Smooth muscle cell (in vitro differentiated cells): ENCODE measurements around the gene NUDT22. TPM values are rescaled to one million over a fixed set of nuclear protein-coding genes. Genes with fewer than 3 reads are reported as not detected.

ENCODE experiments used
- DNase-seq: peaks from one replicate; lab custom pipeline; 2025; ENCODE audit not compliant: unreplicated experiment; lab: John Stamatoyannopoulos, UW
- H2AFZ ChIP-seq: fragments of 200-600 bp; sonication (generic); 2 replicates; pipeline ENCODE4 v1.6.0; 2016; ENCODE audit warnings: antibody characterized with exemption, low read depth, mild to moderate bottlenecking
- H3F3A ChIP-seq: fragments of 200-600 bp; sonication (generic); 2 replicates; pipeline ENCODE4 v1.6.0; 2017; ENCODE audit warnings: antibody characterized with exemption, low read depth
- H3K27ac ChIP-seq: fragments of 200-600 bp; sonication (generic); 2 replicates; pipeline ENCODE4 v1.5.1; 2016; ENCODE audit warnings: low read depth, mild to moderate bottlenecking
- H3K27me3 ChIP-seq: fragments of 200-600 bp; sonication (generic); 2 replicates; pipeline ENCODE4 v1.6.1; 2016; ENCODE audit warnings: low read depth, mild to moderate bottlenecking
- H3K36me3 ChIP-seq: fragments of 200-600 bp; sonication (generic); 2 replicates; pipeline ENCODE4 v1.5.1; 2016; ENCODE audit warnings: low read depth
- H3K4me1 ChIP-seq: fragments of 200-600 bp; sonication (generic); 2 replicates; pipeline ENCODE4 v1.5.1; 2016; ENCODE audit warnings: low read depth
- H3K4me2 ChIP-seq: fragments of 200-600 bp; sonication (generic); 2 replicates; pipeline ENCODE4 v1.6.0; 2016; ENCODE audit warnings: mild to moderate bottlenecking
- H3K4me3 ChIP-seq: fragments of 200-600 bp; sonication (generic); 2 replicates; pipeline ENCODE4 v1.5.1; 2016; ENCODE audit warnings: mild to moderate bottlenecking
- H3K79me2 ChIP-seq: fragments of 200-600 bp; sonication (generic); 2 replicates; pipeline ENCODE4 v1.6.0; 2016; ENCODE audit warnings: low read depth, mild to moderate bottlenecking
- H3K9ac ChIP-seq: fragments of 200-600 bp; sonication (generic); 2 replicates; pipeline ENCODE4 v1.6.0; 2016; ENCODE audit warnings: low read depth
- H3K9me3 ChIP-seq: fragments of 200-600 bp; sonication (generic); replicated peaks from 2 replicates; pipeline ENCODE4 v1.5.1; 2016; ENCODE audit warnings: low read depth
- H4K20me1 ChIP-seq: fragments of 200-600 bp; sonication (generic); 2 replicates; pipeline ENCODE4 v1.6.0; 2016; ENCODE audit warnings: low read depth
- CTCF ChIP-seq: fragments of 200-600 bp; sonication (generic); IDR thresholded peaks from 2 replicates; pipeline ENCODE4 v1.5.1; 2017; ENCODE audit warnings: borderline replicate concordance, mild to moderate bottlenecking, antibody characterized with exemption; ENCODE audit not compliant: insufficient read depth, poor library complexity, severe bottlenecking
- WGBS: methylation state at CpG from one replicate; pipeline ENCODE4 v1.1.7; 2016; ENCODE audit warnings: low lambda C conversion rate; 5-methylcytosine and 5-hydroxymethylcytosine counted together
- polyA plus RNA-seq: library from polyadenylated mRNA; unstranded; fragments of >200 nt; fragmentation: Nextera tagmentation; extraction: Ambion mirVana; gene quantifications from 2 replicates; pipeline ENCODE4 v1.2.1, GENCODE V29; 2016
- total RNA-seq: library from RNA; depleted of rRNA; stranded (reverse); fragments of >200 nt; gene quantifications from 2 replicates; pipeline ENCODE4 v1.2.3, GENCODE V29; 2014

NUDT22 gene
- total and polyA plus RNA-seq, 2 experiments from 2014 or later = 51.5 to 82.1 TPM

GRCh38 chr11:64234647-64235379, 8.7 kb downstream of the NUDT22 start:
- H2AFZ ChIP-seq = no peak overlapping the region
- H3K9ac ChIP-seq = no peak overlapping the region
- H3K4me2 ChIP-seq = peak overlapping the region; percentile 93
- peak overlapping the region; percentile 72 for H3K4me3 ChIP-seq
- WGBS = 4% methylated on average over 25 of the region's 80 CpGs
- DNase-seq = no peak
- H3K27ac ChIP-seq = no peak overlapping the region
- H4K20me1 ChIP-seq = peaks cover 4% of the 10 kb centered on the region
- no peaks in the 10 kb centered on the region for H3K27me3 ChIP-seq
- H3K79me2 ChIP-seq = peaks cover 6% of the 10 kb centered on the region
- peaks cover 5% of the 10 kb centered on the region for H3K4me1 ChIP-seq
- no peak for TF ChIP-seq CTCF
- H3F3A ChIP-seq = peaks cover 13% of the 10 kb centered on the region
- H3K36me3 ChIP-seq = no peaks in the 10 kb centered on the region
- no peaks in the 10 kb centered on the region for H3K9me3 ChIP-seq

- Histone ChIP-seq H3K27ac (no peak overlapping the region), H2AFZ (no peak overlapping the region), H3K4me1 (peaks cover 10% of the 10 kb centered on the region), H3K9ac (no peak overlapping the region), H3K79me2 (peaks cover 6% of the 10 kb centered on the region), H4K20me1 (peaks cover 4% of the 10 kb centered on the region), H3K36me3 (no peaks in the 10 kb centered on the region), H3K27me3 (no peaks in the 10 kb centered on the region), H3K4me2 (peak overlapping the region; percentile 93), H3K4me3 (peak overlapping the region; percentile 72), H3K9me3 (no peaks in the 10 kb centered on the region), H3F3A (peaks cover 13% of the 10 kb centered on the region)
- no peak for DNase-seq
- 97% methylated on average over 12 of the region's 12 CpGs for WGBS
- no peak for TF ChIP-seq CTCF
These were observed 9.5 kb downstream of the NUDT22 start for GRCh38 chr11:64235437-64236161.

GRCh38 chr11:64237484-64237951, 11.4 kb downstream of the NUDT22 start:
- WGBS = 91% methylated on average over 12 of the region's 12 CpGs
- Histone ChIP-seq H3K27ac (no peak overlapping the region), H3F3A (peaks cover 13% of the 10 kb centered on the region), H3K4me2 (no peak overlapping the region), H3K27me3 (no peaks in the 10 kb centered on the region), H3K79me2 (peaks cover 1% of the 10 kb centered on the region), H3K36me3 (no peaks in the 10 kb centered on the region), H3K9ac (no peak overlapping the region), H3K9me3 (no peaks in the 10 kb centered on the region), H4K20me1 (peaks cover 10% of the 10 kb centered on the region), H3K4me1 (peaks cover 7% of the 10 kb centered on the region), H3K4me3 (no peak overlapping the region), H2AFZ (no peak overlapping the region)
- TF ChIP-seq CTCF = no peak
- DNase-seq = no peak
